WTC11 (cell line): Measurements from ENCODE around the gene MORC2. TPM values are rescaled to one million over a fixed set of nuclear protein-coding genes. Genes with fewer than 3 reads are reported as not detected.

Experiments used
- ATAC-seq: fragments of 200-7000 bp; cut with Tn5 transposase; 2 replicates; pipeline ENCODE4 v1.10.0; 2021; ENCODE audit warnings: mild to moderate bottlenecking, moderate library complexity
- CTCF ChIA-PET: fragments of 300-600 bp; sonication (Branson Sonifier 250); formaldehyde crosslinking; loops from one replicate; lab custom pipeline; 2021; ENCODE audit warnings: antibody characterized with exemption; lab: Charles Lee
- POLR2A ChIA-PET: fragments of 350-600 bp; sonication (Branson Sonifier 250); formaldehyde crosslinking; loops from one replicate; lab custom pipeline; 2021; ENCODE audit warnings: antibody characterized with exemption; lab: Charles Lee
- DNase-seq: peaks from one replicate; pipeline ENCODE4 v3.0.0; 2021; ENCODE audit warnings: low spot score
- H3K27ac Mint-ChIP-seq: 2 replicates; pipeline ENCODE4 v1.8.0; 2021; ENCODE audit warnings: mixed read lengths
- H3K27me3 Mint-ChIP-seq: 2 replicates; pipeline ENCODE4 v1.8.0; 2021; ENCODE audit warnings: low read depth, mild to moderate bottlenecking, moderate library complexity, mixed read lengths
- H3K36me3 Mint-ChIP-seq: 2 replicates; pipeline ENCODE4 v1.8.0; 2021; ENCODE audit warnings: mixed read lengths
- H3K4me1 Mint-ChIP-seq: 2 replicates; pipeline ENCODE4 v1.8.0; 2022; ENCODE audit warnings: mixed read lengths
- H3K4me3 Mint-ChIP-seq: 2 replicates; pipeline ENCODE4 v1.8.0; 2021; ENCODE audit warnings: mild to moderate bottlenecking, moderate library complexity, mixed read lengths
- H3K9me3 Mint-ChIP-seq: 2 replicates; pipeline ENCODE4 v1.8.0; 2021; ENCODE audit warnings: mixed read lengths
- ARID4B ChIP-seq: sonication (generic); formaldehyde crosslinking; IDR thresholded peaks from 2 replicates; pipeline ENCODE4 v1.8.0; 2023; ENCODE audit warnings: missing genetic modification reagents, mild to moderate bottlenecking, borderline replicate concordance
- ATF1 ChIP-seq: sonication (generic); formaldehyde crosslinking; IDR thresholded peaks from 2 replicates; pipeline ENCODE4 v1.8.1; 2023; ENCODE audit warnings: mild to moderate bottlenecking, moderate library complexity, missing genetic modification reagents
- ELF4 ChIP-seq: sonication (generic); formaldehyde crosslinking; IDR thresholded peaks from 2 replicates; pipeline ENCODE4 v1.8.1; 2022; ENCODE audit warnings: low read depth, mild to moderate bottlenecking, moderate library complexity, missing genetic modification reagents
- ESRRA ChIP-seq: sonication (generic); formaldehyde crosslinking; IDR thresholded peaks from 2 replicates; pipeline ENCODE4 v1.8.1; 2022; ENCODE audit warnings: mild to moderate bottlenecking, missing genetic modification reagents, borderline replicate concordance
- FOXP4 ChIP-seq: sonication (generic); formaldehyde crosslinking; IDR thresholded peaks from 2 replicates; pipeline ENCODE4 v1.8.0; 2022; ENCODE audit warnings: mild to moderate bottlenecking, missing genetic modification reagents
- MAX ChIP-seq: sonication (generic); formaldehyde crosslinking; IDR thresholded peaks from 2 replicates; pipeline ENCODE4 v1.8.0; 2022; ENCODE audit warnings: mild to moderate bottlenecking, missing genetic modification reagents
- NFYB ChIP-seq: sonication (generic); formaldehyde crosslinking; conservative IDR thresholded peaks from 2 replicates; pipeline ENCODE4 v1.8.0; 2022; ENCODE audit warnings: low read depth, missing genetic modification reagents
- OVOL2 ChIP-seq: fragments of 250-450 bp; sonication (Bioruptor Pico); IDR thresholded peaks from 2 replicates; pipeline ENCODE4 v1.9.0; 2021; ENCODE audit warnings: mild to moderate bottlenecking, borderline replicate concordance
- SMAD4 ChIP-seq: sonication (generic); formaldehyde crosslinking; IDR thresholded peaks from 2 replicates; pipeline ENCODE4 v1.8.0; 2022; ENCODE audit warnings: mild to moderate bottlenecking, missing genetic modification reagents
- SOX15 ChIP-seq: fragments of 250-450 bp; sonication (Bioruptor Pico); IDR thresholded peaks from 2 replicates; pipeline ENCODE4 v1.9.0; 2021; ENCODE audit warnings: mild to moderate bottlenecking
- STAT6 ChIP-seq: sonication (generic); formaldehyde crosslinking; conservative IDR thresholded peaks from 2 replicates; pipeline ENCODE4 v1.8.1; 2023; ENCODE audit warnings: mild to moderate bottlenecking, low read depth, missing genetic modification reagents, moderate library complexity
- ZNF219 ChIP-seq: sonication (generic); formaldehyde crosslinking; IDR thresholded peaks from 2 replicates; pipeline ENCODE4 v1.8.0; 2023; ENCODE audit warnings: missing genetic modification reagents, mild to moderate bottlenecking, borderline replicate concordance
- ZNF317 ChIP-seq: sonication (generic); formaldehyde crosslinking; IDR thresholded peaks from 2 replicates; pipeline ENCODE4 v1.8.1; 2023; ENCODE audit warnings: low read depth, mild to moderate bottlenecking, moderate library complexity, missing genetic modification reagents, borderline replicate concordance
- ZSCAN18 ChIP-seq: fragments of 250-450 bp; sonication (Bioruptor Pico); IDR thresholded peaks from 2 replicates; pipeline ENCODE4 v2.1.2; 2022; ENCODE audit warnings: mild to moderate bottlenecking, moderate library complexity
- total RNA-seq: library from RNA; stranded (reverse); gene quantifications from 3 replicates; pipeline ENCODE4 v1.2.3, GENCODE V29; 2021
- TF ChIP-seq, protein P1 (sequence below): sonication (generic); formaldehyde crosslinking; IDR thresholded peaks from 2 replicates; pipeline ENCODE4 v1.8.1; 2022; ENCODE audit warnings: low read depth, missing genetic modification reagents, borderline replicate concordance

Gene MORC2
- total RNA-seq, 1 experiment from 2014 or later: 62.3 TPM

DNA sequence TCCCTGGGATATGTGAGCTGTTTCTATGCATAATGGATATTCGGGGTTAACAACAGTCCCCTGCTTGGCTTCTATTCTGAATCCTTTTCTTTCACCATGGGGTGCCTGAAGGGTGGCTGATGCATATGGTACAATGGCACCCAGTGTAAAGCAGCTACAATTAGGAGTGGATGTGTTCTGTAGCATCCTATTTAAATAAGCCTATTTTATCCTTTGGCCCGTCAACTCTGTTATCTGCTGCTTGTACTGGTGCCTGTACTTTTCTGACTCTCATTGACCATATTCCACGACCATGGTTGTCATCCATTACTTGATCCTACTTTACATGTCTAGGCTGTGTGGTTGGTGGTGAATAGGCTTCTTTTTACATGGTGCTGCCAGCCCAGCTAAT, 1.8 kb upstream of the MORC2 start (continued):
- TF ChIP-seq STAT6 (no peak), FOXP4 (CRISPR knock-in tag) (no peak), ZNF317 (CRISPR knock-in tag) (no peak), ELF4 (CRISPR knock-in tag) (no peak)
- TF ChIP-seq, protein P1, sequence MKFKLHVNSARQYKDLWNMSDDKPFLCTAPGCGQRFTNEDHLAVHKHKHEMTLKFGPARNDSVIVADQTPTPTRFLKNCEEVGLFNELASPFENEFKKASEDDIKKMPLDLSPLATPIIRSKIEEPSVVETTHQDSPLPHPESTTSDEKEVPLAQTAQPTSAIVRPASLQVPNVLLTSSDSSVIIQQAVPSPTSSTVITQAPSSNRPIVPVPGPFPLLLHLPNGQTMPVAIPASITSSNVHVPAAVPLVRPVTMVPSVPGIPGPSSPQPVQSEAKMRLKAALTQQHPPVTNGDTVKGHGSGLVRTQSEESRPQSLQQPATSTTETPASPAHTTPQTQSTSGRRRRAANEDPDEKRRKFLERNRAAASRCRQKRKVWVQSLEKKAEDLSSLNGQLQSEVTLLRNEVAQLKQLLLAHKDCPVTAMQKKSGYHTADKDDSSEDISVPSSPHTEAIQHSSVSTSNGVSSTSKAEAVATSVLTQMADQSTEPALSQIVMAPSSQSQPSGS: no peak
- TF ChIP-seq, all 79 proteins: peak for 0

- Mint-ChIP-seq H3K36me3 (peaks cover 57% of the 10 kb centered on the region), H3K4me1 (peaks cover 54% of the 10 kb centered on the region), H3K4me3 (peak overlapping the region; percentile 88), H3K27me3 (no peaks in the 10 kb centered on the region), H3K27ac (peak overlapping the region; percentile 48), H3K9me3 (peaks cover 8% of the 10 kb centered on the region)
- ChIA-PET POLR2A (interaction anchor here (0.7 to 3.3 kb wide), 13 partner anchors 7 to 190 kb away, joined by 3 to 43 read pairs (median 5); partner anchors contain the start of genes PLA2G3, RNF185 and SMTN), CTCF (interaction anchor here (1.0 to 4.0 kb wide), 15 partner anchors 10 to 583 kb away, joined by 3 to 73 read pairs (median 4); partner anchors contain the start of genes RNF215, SELENOM and SMTN)
- ATAC-seq (peak; percentile 2; the same call in 1 of the 2 replicates), DNase-seq (no peak)
- no peak for TF ChIP-seq ESRRA (CRISPR knock-in tag)
- no peak for TF ChIP-seq ZSCAN18 (CRISPR knock-in tag)
These were observed 1.2 kb upstream of the MORC2 start for GRCh38 chr22:30969532-30970355.

DNA sequence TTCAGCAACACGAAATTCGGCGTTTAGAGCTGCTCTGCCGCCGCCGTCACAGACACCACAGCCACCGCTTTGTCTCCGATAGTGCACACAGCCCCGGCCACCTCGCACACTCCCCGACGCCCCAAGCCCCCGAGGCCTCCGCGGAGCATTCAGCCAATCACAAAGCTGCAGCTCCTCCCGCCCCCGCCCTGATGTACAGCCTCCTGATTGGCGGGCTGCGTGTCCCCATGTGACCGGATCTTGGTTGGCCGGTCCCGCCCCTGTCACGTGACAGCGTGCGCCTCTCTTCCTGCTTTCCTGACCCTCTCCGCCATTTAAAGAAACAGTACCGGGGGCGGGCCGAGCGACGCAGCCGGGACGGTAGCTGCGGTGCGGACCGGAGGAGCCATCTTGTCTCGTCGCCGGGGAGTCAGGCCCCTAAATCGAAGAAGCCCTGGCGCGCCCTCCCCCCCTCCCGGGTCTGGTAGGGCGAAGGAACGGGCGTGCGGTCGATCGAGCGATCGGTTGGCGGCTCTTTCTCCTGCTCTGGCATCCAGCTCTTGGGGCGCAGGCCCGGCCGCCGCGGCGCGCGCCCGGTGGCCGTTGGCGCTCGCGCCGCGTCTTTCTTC, 454 bp upstream of the MORC2 start, which contains the start of gene TUG1:
Gene TUG1, plus strand, starts transcription at position 342 of the 608 bp plus-strand sequence.
- peaks cover 61% of the 10 kb centered on the region for H3K4me1 Mint-ChIP-seq
- ChIA-PET CTCF (interaction anchor here (1.0 to 4.0 kb wide), 17 partner anchors 11 to 582 kb away, joined by 3 to 73 read pairs (median 4); partner anchors contain the start of genes RNF215, SELENOM and SMTN), POLR2A (interaction anchor here (0.6 to 3.3 kb wide), 16 partner anchors 8 to 377 kb away, joined by 3 to 43 read pairs (median 4); partner anchors contain the start of genes PATZ1, PLA2G3, RNF185 and SMTN)
- no peaks in the 10 kb centered on the region for H3K27me3 Mint-ChIP-seq
- peak within 1 kb of the TSS; percentile 88 for H3K4me3 Mint-ChIP-seq
- H3K9me3 Mint-ChIP-seq: peaks cover 3% of the 10 kb centered on the region; the same call in 1 of the 2 replicates
- H3K36me3 Mint-ChIP-seq: peaks cover 50% of the 10 kb centered on the region
- DNase-seq (peak; percentile 97), ATAC-seq (peak; percentile 93)
- H3K27ac Mint-ChIP-seq: peak within 1 kb of the TSS; percentile 98
- TF ChIP-seq ESRRA (CRISPR knock-in tag) (0 out of 2 replicates have a peak, but pooled peaks have one; percentile 48), ARID4B (0 out of 2 replicates have a peak, but pooled peaks have one; percentile 47), SMAD4 (CRISPR knock-in tag) (peak; percentile 57; the same call in 1 of the 2 replicates), ATF1 (CRISPR knock-in tag) (no peak), MAX (CRISPR knock-in tag) (peak; percentile 93), ZNF219 (CRISPR knock-in tag) (peak; percentile 22; the same call in 1 of the 2 replicates), NFYB (CRISPR knock-in tag) (peak; percentile 73), OVOL2 (CRISPR knock-in tag) (no peak), SOX15 (CRISPR knock-in tag) (no peak)
